Urinary bladder (tissue), 4 donors: ENCODE data around the gene IFI6. TPM values are rescaled to one million over a fixed set of nuclear protein-coding genes. Genes with fewer than 3 reads are reported as not detected.
"Not testable (repeated sequence)": the region's sequence is repeated elsewhere in the genome, so short reads cannot be mapped to it uniquely, and the experiment has no call there.

Source experiments
- DNase-seq: peaks from one replicate; pipeline ENCODE4 v3.0.0-alpha.2; 2015; ENCODE audit errors: extremely low spot score
- H3K27ac ChIP-seq: one replicate; pipeline ENCODE4 v1.5.1; 2013; ENCODE audit warnings: low read depth, mild to moderate bottlenecking, moderate library complexity
- H3K36me3 ChIP-seq: one replicate; pipeline ENCODE4 v1.6.1; 2013; ENCODE audit warnings: mild to moderate bottlenecking, moderate library complexity; ENCODE audit not compliant: insufficient read depth
- H3K4me1 ChIP-seq: one replicate; pipeline ENCODE4 v1.6.1; 2013; ENCODE audit warnings: mild to moderate bottlenecking, moderate library complexity; ENCODE audit not compliant: insufficient read depth
- H3K4me3 ChIP-seq: one replicate; pipeline ENCODE4 v1.5.1; 2013; ENCODE audit warnings: low read depth, low read length
- WGBS: extraction: QIAGEN DNeasy Blood & Tissue Kit; methylation state at CpG from one replicate; pipeline ENCODE4 v1.1.7; 2013; 5-methylcytosine and 5-hydroxymethylcytosine counted together
- polyA plus RNA-seq: library from polyadenylated mRNA; stranded (reverse); fragments of 200-250 nt; gene quantifications from one replicate; pipeline ENCODE4 v1.2.3, GENCODE V29; 2013
- total RNA-seq: library from RNA; depleted of rRNA; stranded (reverse); fragments of >200 nt; gene quantifications from one replicate; pipeline ENCODE4 v1.2.3, GENCODE V29; 2014
- donor health status: healthy with polysubstance abuse.
- donor health status: healthy.

Gene IFI6
- total and polyA plus RNA-seq, 2 donors = 40.2 to 217 TPM

GRCh38 chr1:27650539-27651175 is 21.3 kb downstream of the IFI6 start:
- H3K4me1 ChIP-seq = no peaks in the 10 kb centered on the region
- H3K36me3 ChIP-seq = no peaks in the 10 kb centered on the region
- WGBS = 33% methylated on average over 7 of the region's 7 CpGs
- DNase-seq = no peak
- no peak overlapping the region for H3K4me3 ChIP-seq
- H3K27ac ChIP-seq = no peak overlapping the region

DNA sequence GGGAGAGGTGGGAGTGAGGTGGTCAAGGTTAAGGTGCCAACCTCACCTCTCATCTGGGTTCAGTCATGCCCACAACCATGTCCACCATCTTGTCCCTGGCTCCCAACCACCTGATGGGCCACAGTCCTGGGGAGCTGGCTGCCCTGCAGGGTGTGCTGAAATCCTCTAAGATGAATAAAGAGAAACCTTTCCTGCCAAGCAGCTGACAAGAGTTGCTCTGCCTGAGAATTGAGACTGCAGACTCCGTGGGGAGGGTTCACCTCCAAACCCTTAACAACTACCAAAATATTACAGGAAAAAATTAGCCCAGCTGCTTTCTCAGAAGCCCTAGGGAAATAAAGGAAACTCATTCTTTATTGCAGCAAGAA is 21.8 kb downstream of the IFI6 start:
- no peak for DNase-seq
- Histone ChIP-seq H3K36me3 (no peaks in the 10 kb centered on the region), H3K27ac (no peak overlapping the region), H3K4me1 (no peaks in the 10 kb centered on the region), H3K4me3 (no peak overlapping the region)
- WGBS = 44% methylated on average over 1 of the region's 1 CpG

DNA sequence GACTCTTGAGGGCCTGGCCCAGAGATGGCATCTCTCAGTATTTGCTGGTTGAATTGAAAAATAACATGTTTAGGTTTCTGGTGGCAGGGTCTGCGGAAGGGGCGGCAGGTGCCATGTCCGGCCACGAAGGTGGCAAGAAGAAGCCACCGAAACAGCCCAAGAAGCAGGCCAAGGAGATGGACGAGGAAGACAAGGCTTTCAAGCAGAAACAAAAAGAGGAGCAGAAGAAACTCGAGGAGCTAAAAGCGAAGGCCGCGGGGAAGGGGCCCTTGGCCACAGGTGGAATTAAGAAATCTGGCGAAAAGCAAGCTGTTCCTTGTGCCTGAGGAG is 22.7 kb downstream of the IFI6 start:
- WGBS = 82% methylated on average over 11 of the region's 11 CpGs
- no peaks in the 10 kb centered on the region for H3K4me1 ChIP-seq
- H3K4me3 ChIP-seq = no peak overlapping the region
- no peak for DNase-seq
- no peaks in the 10 kb centered on the region for H3K36me3 ChIP-seq
- no peak overlapping the region for H3K27ac ChIP-seq

GRCh38 chr1:27648602-27649305 is 23.2 kb downstream of the IFI6 start:
- H3K4me1 ChIP-seq = no peaks in the 10 kb centered on the region
- H3K27ac ChIP-seq = no peak overlapping the region
- 69% methylated on average over 6 of the region's 6 CpGs for WGBS
- DNase-seq = no peak
- no peaks in the 10 kb centered on the region for H3K36me3 ChIP-seq
- H3K4me3 ChIP-seq = no peak overlapping the region

- WGBS = 96% methylated on average over 5 of the region's 5 CpGs
- H3K4me1 ChIP-seq = no peaks in the 10 kb centered on the region
- no peaks in the 10 kb centered on the region for H3K36me3 ChIP-seq
- no peak overlapping the region for H3K4me3 ChIP-seq
- no peak overlapping the region for H3K27ac ChIP-seq
- DNase-seq = no peak
These were observed 24.7 kb downstream of the IFI6 start for GRCh38 chr1:27647328-27647727.

GRCh38 chr1:27646676-27647075 is 25.3 kb downstream of the IFI6 start:
- no peak for DNase-seq
- H3K36me3 ChIP-seq = no peaks in the 10 kb centered on the region
- H3K4me3 ChIP-seq = no peak overlapping the region
- H3K27ac ChIP-seq = no peak overlapping the region
- no peaks in the 10 kb centered on the region for H3K4me1 ChIP-seq
- 77% methylated on average over 8 of the region's 8 CpGs for WGBS

DNA sequence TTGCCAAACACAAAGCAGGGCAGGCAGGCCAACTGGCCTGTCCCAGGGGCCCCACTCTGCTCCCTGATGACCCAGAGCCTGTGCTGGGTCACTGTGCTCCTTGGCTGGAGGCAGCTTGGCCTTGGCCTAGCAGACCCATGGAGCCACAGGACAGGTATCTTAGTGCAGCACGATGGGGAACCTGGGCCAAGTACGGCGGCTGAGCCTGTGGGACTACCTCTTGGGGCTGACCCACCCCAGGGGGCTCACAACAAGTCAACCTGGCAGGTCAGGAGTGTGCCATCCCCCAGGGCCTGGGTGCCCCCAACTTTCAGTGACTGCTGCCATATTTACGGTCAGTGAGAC is 26.9 kb downstream of the IFI6 start:
- WGBS = 98% methylated on average over 4 of the region's 4 CpGs
- Histone ChIP-seq H3K4me3 (no peak overlapping the region), H3K4me1 (no peaks in the 10 kb centered on the region), H3K27ac (no peak overlapping the region), H3K36me3 (no peaks in the 10 kb centered on the region)
- no peak for DNase-seq

GRCh38 chr1:27644369-27645070 is 27.5 kb downstream of the IFI6 start:
- Histone ChIP-seq H3K27ac (no peak overlapping the region), H3K36me3 (no peaks in the 10 kb centered on the region), H3K4me3 (no peak overlapping the region), H3K4me1 (no peaks in the 10 kb centered on the region)
- WGBS = 84% methylated on average over 5 of the region's 5 CpGs
- no peak for DNase-seq

GRCh38 chr1:27643600-27644368 is 28.2 kb downstream of the IFI6 start:
- DNase-seq = no peak
- no peak overlapping the region for H3K4me3 ChIP-seq
- H3K27ac ChIP-seq = no peak overlapping the region
- H3K4me1 ChIP-seq = no peaks in the 10 kb centered on the region
- no peaks in the 10 kb centered on the region for H3K36me3 ChIP-seq
- 34% methylated on average over 13 of the region's 13 CpGs for WGBS

DNA sequence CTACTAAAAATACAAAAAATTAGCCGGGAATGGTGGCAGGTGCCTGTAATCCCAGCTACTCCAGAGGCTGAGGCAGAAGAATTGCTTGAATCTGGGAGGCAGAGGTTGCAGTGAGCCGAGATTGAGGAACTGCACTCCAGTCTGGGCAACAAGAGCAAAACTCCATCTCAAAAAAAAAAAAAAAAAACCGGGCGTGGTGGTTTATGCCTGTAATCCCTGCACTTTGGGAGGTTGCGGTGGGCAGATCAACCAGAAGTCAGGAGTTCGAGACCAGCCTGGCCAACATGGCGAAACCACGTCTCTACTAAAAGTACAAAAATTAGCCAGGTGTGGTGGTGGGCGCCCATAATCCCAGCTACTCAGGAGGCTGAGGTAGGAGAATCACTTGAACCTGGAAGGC is 31.5 kb downstream of the IFI6 start:
- not testable (repeated sequence) for DNase-seq, H3K27ac ChIP-seq, H3K4me3 ChIP-seq, H3K36me3 ChIP-seq, H3K4me1 ChIP-seq
- WGBS = 93% methylated on average over 9 of the region's 9 CpGs

GRCh38 chr1:27638805-27639204 is 33.2 kb downstream of the IFI6 start:
- Histone ChIP-seq H3K27ac (no peak overlapping the region), H3K36me3 (no peaks in the 10 kb centered on the region), H3K4me1 (no peaks in the 10 kb centered on the region), H3K4me3 (no peak overlapping the region)
- WGBS = 96% methylated on average over 2 of the region's 2 CpGs
- no peak for DNase-seq

GRCh38 chr1:27638047-27638734 is 33.8 kb downstream of the IFI6 start:
- DNase-seq = no peak
- 70% methylated on average over 5 of the region's 5 CpGs for WGBS
- Histone ChIP-seq H3K4me3 (no peak overlapping the region), H3K4me1 (no peaks in the 10 kb centered on the region), H3K27ac (no peak overlapping the region), H3K36me3 (no peaks in the 10 kb centered on the region)

GRCh38 chr1:27635396-27636142 is 36.4 kb downstream of the IFI6 start:
- no peak for DNase-seq
- no peak overlapping the region for H3K4me3 ChIP-seq
- H3K27ac ChIP-seq = no peak overlapping the region
- no peaks in the 10 kb centered on the region for H3K36me3 ChIP-seq
- no peaks in the 10 kb centered on the region for H3K4me1 ChIP-seq
- WGBS = 85% methylated on average over 11 of the region's 11 CpGs
